HEK293 (cell line): Measurements from ENCODE around the gene PDE12.

Source experiments
- CTCF ChIA-PET: fragments of 350-600 bp; formaldehyde crosslinking; extraction: SDS; loops from one replicate; lab custom pipeline; 2021; ENCODE audit warnings: antibody characterized with exemption; lab: Yijun Ruan, JAX
- POLR2A ChIA-PET: fragments of 300-600 bp; formaldehyde crosslinking; extraction: SDS; loops from one replicate; lab custom pipeline; 2020; ENCODE audit warnings: antibody characterized with exemption, inconsistent platforms; lab: Yijun Ruan, JAX
- H3K27ac ChIP-seq: fragments of 200-500 bp; sonication (Bioruptor generic); 2 replicates; pipeline ENCODE4 v1.5.1; 2014; ENCODE audit warnings: low read depth, low read length, control low read depth, inconsistent platforms; ENCODE audit errors: extremely low read depth
- H3K36me3 ChIP-seq, 2 experiments: fragments of 200-500 bp in 1 of 2; sonication (Bioruptor generic) in 1 of 2; 1 replicate in 1 of 2; 2 replicates in 1 of 2; pipeline ENCODE4 v1.5.1; 2014 to 2017; ENCODE audit warnings: inconsistent platforms in 2 of 2, low read length in 2 of 2; ENCODE audit not compliant: control insufficient read depth in 2 of 2, insufficient read depth in 1 of 2
- H3K4me1 ChIP-seq: fragments of 200-500 bp; sonication (Bioruptor generic); 2 replicates; pipeline ENCODE4 v1.5.1; 2014; ENCODE audit warnings: mild to moderate bottlenecking, low read length, inconsistent platforms; ENCODE audit not compliant: control insufficient read depth, insufficient read depth
- H3K4me3 ChIP-seq: 2 replicates; pipeline ENCODE4 v1.5.1; 2011; ENCODE audit warnings: low read depth, mild to moderate bottlenecking, control low read depth, low read length, moderate library complexity
- H3K9me3 ChIP-seq: fragments of 200-500 bp; sonication (Bioruptor generic); 2 replicates; pipeline ENCODE4 v1.5.1; 2014; ENCODE audit warnings: low read depth, low read length, inconsistent platforms; ENCODE audit not compliant: control insufficient read depth, insufficient read depth
- HOXA7 ChIP-seq: sonication (generic); formaldehyde crosslinking; IDR thresholded peaks from 2 replicates; pipeline ENCODE4 v1.8.1; 2022; ENCODE audit warnings: missing genetic modification reagents, borderline replicate concordance
- HOXD13 ChIP-seq: sonication (generic); formaldehyde crosslinking; IDR thresholded peaks from 2 replicates; pipeline ENCODE4 v1.8.0; 2022; ENCODE audit warnings: missing genetic modification reagents, borderline replicate concordance
- KLF1 ChIP-seq: fragments of 450-650 bp; formaldehyde crosslinking; IDR thresholded peaks from 2 replicates; pipeline ENCODE4 v1.5.1; 2016; ENCODE audit warnings: missing biosample characterization, missing genetic modification characterization
- KLF10 ChIP-seq: fragments of 450-650 bp; IDR thresholded peaks from 2 replicates; pipeline ENCODE4 v1.5.1; 2018; ENCODE audit warnings: missing biosample characterization, mild to moderate bottlenecking, missing genetic modification characterization
- KLF7 ChIP-seq: fragments of 450-650 bp; formaldehyde crosslinking; IDR thresholded peaks from 2 replicates; pipeline ENCODE4 v1.5.1; 2016; ENCODE audit warnings: missing biosample characterization, missing genetic modification characterization, borderline replicate concordance
- MZF1 ChIP-seq: fragments of 450-650 bp; formaldehyde crosslinking; IDR thresholded peaks from 2 replicates; pipeline ENCODE4 v1.5.1; 2017; ENCODE audit warnings: missing biosample characterization, missing genetic modification characterization, borderline replicate concordance
- ZBTB48 ChIP-seq: fragments of 450-650 bp; formaldehyde crosslinking; IDR thresholded peaks from 2 replicates; pipeline ENCODE4 v1.5.1; 2016; ENCODE audit warnings: missing biosample characterization, missing genetic modification characterization
- ZBTB8A ChIP-seq: fragments of 450-650 bp; formaldehyde crosslinking; IDR thresholded peaks from 2 replicates; pipeline ENCODE4 v1.5.1; 2016; ENCODE audit warnings: missing biosample characterization, missing genetic modification characterization
- ZFHX2 ChIP-seq: fragments of 450-650 bp; formaldehyde crosslinking; conservative IDR thresholded peaks from 2 replicates; pipeline ENCODE4 v1.5.1; 2016; ENCODE audit warnings: missing biosample characterization, missing genetic modification characterization
- ZIC2 ChIP-seq: fragments of 450-650 bp; formaldehyde crosslinking; IDR thresholded peaks from 2 replicates; pipeline ENCODE4 v1.5.1; 2016; ENCODE audit warnings: missing biosample characterization, missing genetic modification characterization
- ZNF10 ChIP-seq: fragments of 450-650 bp; formaldehyde crosslinking; IDR thresholded peaks from 2 replicates; pipeline ENCODE4 v1.5.1; 2017; ENCODE audit warnings: missing biosample characterization, missing genetic modification characterization
- ZNF16 ChIP-seq: fragments of 450-650 bp; formaldehyde crosslinking; IDR thresholded peaks from 2 replicates; pipeline ENCODE4 v1.5.1; 2016; ENCODE audit warnings: low read depth, missing biosample characterization, missing genetic modification characterization
- ZNF19 ChIP-seq: fragments of 450-650 bp; formaldehyde crosslinking; IDR thresholded peaks from 2 replicates; pipeline ENCODE4; 2016; ENCODE audit warnings: missing biosample characterization, missing genetic modification characterization, low read depth
- ZNF23 ChIP-seq: fragments of 450-650 bp; formaldehyde crosslinking; IDR thresholded peaks from 2 replicates; pipeline ENCODE4 v1.5.1; 2016; ENCODE audit warnings: missing biosample characterization, missing genetic modification characterization, borderline replicate concordance
- ZNF335 ChIP-seq: fragments of 450-650 bp; formaldehyde crosslinking; conservative IDR thresholded peaks from 2 replicates; pipeline ENCODE4 v1.5.1; 2016; ENCODE audit warnings: missing biosample characterization, missing genetic modification characterization
- ZNF37A ChIP-seq: fragments of 450-650 bp; IDR thresholded peaks from 2 replicates; pipeline ENCODE4 v1.5.1; 2018; ENCODE audit warnings: missing biosample characterization, missing genetic modification characterization
- ZNF530 ChIP-seq: fragments of 450-650 bp; formaldehyde crosslinking; IDR thresholded peaks from 2 replicates; pipeline ENCODE4 v1.5.1; 2016; ENCODE audit warnings: low read depth, missing biosample characterization, missing genetic modification characterization
- ZNF664 ChIP-seq: fragments of 450-650 bp; formaldehyde crosslinking; IDR thresholded peaks from 2 replicates; pipeline ENCODE4 v1.5.1; 2016; ENCODE audit warnings: missing biosample characterization, missing genetic modification characterization
- TF ChIP-seq, protein P1 (sequence below): fragments of 450-650 bp; formaldehyde crosslinking; IDR thresholded peaks from 2 replicates; pipeline ENCODE4 v1.5.1; 2016; ENCODE audit warnings: missing biosample characterization, missing genetic modification characterization
- TF ChIP-seq, protein P2 (sequence below): fragments of 450-650 bp; formaldehyde crosslinking; IDR thresholded peaks from 2 replicates; pipeline ENCODE4 v1.5.1; 2016; ENCODE audit warnings: missing biosample characterization, missing genetic modification characterization
- TF ChIP-seq, protein P3 (sequence below): fragments of 450-650 bp; formaldehyde crosslinking; IDR thresholded peaks from 2 replicates; pipeline ENCODE4 v1.5.1; 2016; ENCODE audit warnings: missing biosample characterization, missing genetic modification characterization
- TF ChIP-seq, protein P4 (sequence below): fragments of 450-650 bp; formaldehyde crosslinking; IDR thresholded peaks from 2 replicates; pipeline ENCODE4 v1.5.1; 2016; ENCODE audit warnings: missing biosample characterization, missing genetic modification characterization, borderline replicate concordance
- TF ChIP-seq, protein P5 (sequence below): fragments of 450-650 bp; formaldehyde crosslinking; IDR thresholded peaks from 2 replicates; pipeline ENCODE4 v1.5.1; 2016; ENCODE audit warnings: missing biosample characterization, missing genetic modification characterization

Gene PDE12

DNA sequence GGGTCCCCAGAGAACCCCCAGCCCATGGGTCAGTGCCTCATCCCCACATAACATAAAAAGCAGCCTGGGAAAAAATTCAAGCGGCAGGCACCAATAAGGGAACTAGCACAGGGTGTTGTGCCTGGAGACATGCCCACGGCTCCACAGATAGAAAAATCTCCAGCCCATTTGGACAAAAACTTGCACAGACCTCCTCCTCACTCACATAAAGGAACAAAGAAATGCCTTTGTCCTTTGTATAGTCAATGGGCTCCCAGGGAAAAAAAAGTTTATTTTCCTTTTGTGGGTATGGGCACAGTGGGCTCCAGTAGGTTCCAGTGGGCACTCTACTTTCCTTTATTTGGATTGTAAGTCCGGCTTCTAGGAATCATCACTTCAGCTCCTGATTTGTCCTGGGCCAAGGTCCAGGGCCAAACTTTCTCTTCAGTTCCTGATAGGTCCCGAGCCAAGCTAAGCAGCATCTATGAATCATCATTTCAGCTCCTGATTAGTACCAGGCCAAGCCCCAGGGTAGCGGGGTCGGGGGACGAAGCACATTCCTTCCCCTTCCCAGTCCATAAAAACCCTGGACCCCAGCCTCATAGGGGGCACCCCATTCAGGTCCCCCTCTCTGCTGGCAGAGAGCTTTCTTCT, 10.3 kb upstream of the PDE12 start:
- TF ChIP-seq ZNF664 (no peak), KLF7 (tag by site-specific recombination) (no peak), ZNF335 (tag by site-specific recombination) (no peak), ZIC2 (no peak), ZNF23 (tag by site-specific recombination) (no peak), ZNF16 (no peak), ZBTB48 (tag by site-specific recombination) (no peak), HOXA7 (CRISPR knock-in tag) (no peak), ZNF37A (tag by site-specific recombination) (no peak), HOXD13 (no peak), ZFHX2 (tag by site-specific recombination) (no peak)
- TF ChIP-seq, protein P1, sequence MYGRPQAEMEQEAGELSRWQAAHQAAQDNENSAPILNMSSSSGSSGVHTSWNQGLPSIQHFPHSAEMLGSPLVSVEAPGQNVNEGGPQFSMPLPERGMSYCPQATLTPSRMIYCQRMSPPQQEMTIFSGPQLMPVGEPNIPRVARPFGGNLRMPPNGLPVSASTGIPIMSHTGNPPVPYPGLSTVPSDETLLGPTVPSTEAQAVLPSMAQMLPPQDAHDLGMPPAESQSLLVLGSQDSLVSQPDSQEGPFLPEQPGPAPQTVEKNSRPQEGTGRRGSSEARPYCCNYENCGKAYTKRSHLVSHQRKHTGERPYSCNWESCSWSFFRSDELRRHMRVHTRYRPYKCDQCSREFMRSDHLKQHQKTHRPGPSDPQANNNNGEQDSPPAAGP (tag by site-specific recombination) = no peak
- TF ChIP-seq, protein P2, sequence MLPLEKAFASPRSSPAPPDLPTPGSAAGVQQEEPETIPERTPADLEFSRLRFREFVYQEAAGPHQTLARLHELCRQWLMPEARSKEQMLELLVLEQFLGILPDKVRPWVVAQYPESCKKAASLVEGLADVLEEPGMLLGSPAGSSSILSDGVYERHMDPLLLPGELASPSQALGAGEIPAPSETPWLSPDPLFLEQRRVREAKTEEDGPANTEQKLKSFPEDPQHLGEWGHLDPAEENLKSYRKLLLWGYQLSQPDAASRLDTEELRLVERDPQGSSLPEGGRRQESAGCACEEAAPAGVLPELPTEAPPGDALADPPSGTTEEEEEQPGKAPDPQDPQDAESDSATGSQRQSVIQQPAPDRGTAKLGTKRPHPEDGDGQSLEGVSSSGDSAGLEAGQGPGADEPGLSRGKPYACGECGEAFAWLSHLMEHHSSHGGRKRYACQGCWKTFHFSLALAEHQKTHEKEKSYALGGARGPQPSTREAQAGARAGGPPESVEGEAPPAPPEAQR = no peak
- TF ChIP-seq, protein P3, sequence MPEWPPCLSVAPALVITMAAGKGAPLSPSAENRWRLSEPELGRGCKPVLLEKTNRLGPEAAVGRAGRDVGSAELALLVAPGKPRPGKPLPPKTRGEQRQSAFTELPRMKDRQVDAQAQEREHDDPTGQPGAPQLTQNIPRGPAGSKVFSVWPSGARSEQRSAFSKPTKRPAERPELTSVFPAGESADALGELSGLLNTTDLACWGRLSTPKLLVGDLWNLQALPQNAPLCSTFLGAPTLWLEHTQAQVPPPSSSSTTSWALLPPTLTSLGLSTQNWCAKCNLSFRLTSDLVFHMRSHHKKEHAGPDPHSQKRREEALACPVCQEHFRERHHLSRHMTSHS (tag by site-specific recombination) = no peak
- Histone ChIP-seq H3K9me3 (no peaks in the 10 kb centered on the region), H3K4me3 (no peak overlapping the region), H3K27ac (no peak overlapping the region), H3K4me1 (peaks cover 3% of the 10 kb centered on the region; the same call in 1 of the 2 replicates), H3K36me3 (no peaks in the 10 kb centered on the region; a peak in 1 of 3 replicates)
- CTCF ChIA-PET = no interaction called here
- POLR2A ChIA-PET = no interaction called here

DNA sequence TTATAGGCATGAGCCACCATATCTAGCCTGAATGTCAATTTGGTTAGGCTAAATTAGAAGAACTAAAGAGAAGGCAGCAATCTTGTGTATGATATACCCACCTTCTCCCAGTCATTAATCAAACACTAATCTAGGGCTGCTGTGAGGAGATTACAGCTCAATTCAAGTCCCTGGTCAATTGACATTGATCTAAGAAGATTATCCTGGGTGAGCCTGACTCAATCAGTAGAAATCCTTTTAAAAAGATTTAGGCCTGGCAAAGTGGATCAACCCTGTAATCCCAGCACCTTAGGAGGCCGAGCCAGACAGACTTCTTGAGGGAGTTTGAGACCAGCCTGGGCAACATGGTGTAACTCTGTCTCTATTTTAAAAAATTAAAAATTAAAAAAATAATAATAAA, 9.5 kb upstream of the PDE12 start:
- ChIA-PET CTCF (no interaction called here), POLR2A (no interaction called here)
- Histone ChIP-seq H3K9me3 (no peaks in the 10 kb centered on the region), H3K36me3 (no peaks in the 10 kb centered on the region; a peak in 1 of 3 replicates), H3K27ac (no peak overlapping the region), H3K4me3 (no peak overlapping the region), H3K4me1 (peaks cover 3% of the 10 kb centered on the region; the same call in 1 of the 2 replicates)
- TF ChIP-seq ZNF16 (no peak), ZNF10 (tag by site-specific recombination) (peak; percentile 35; the same call in 1 of the 2 replicates), ZNF19 (no peak)

DNA sequence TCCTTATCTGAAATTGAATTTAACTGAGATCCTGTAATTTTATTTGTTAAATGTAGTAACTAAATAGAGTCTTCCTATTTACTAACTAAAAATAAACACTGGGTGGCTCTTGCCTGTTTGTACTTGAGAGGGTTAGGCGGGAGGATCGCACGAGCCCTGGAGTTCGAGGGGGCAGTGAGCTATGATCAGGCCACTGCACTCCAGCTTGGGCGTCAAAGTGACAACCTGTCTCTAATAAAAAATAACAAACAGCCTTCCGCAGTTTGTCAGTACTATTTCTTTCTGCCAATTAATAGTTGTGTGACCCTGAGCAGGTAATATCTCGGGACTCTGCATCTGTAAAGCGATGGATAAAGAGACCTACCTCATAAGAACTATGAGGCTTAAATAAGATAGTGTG, 768 bp upstream of the PDE12 start:
- Histone ChIP-seq H3K4me1 (no peaks in the 10 kb centered on the region), H3K36me3 (peaks cover 3 to 29% of the 10 kb centered on the region in 2 experiments; a peak in 1 of 3 replicates), H3K27ac (peak overlapping the region; percentile 61; the same call in 1 of the 2 replicates), H3K9me3 (no peaks in the 10 kb centered on the region), H3K4me3 (peak overlapping the region; percentile 96)
- CTCF ChIA-PET = no interaction called here
- POLR2A ChIA-PET = interaction anchor here (0.5 to 2.3 kb wide), 4 partner anchors 11 to 361 kb away, joined by 4 to 11 read pairs (median 4); partner anchors contain the start of genes ARF4 and DNAH12
- TF ChIP-seq, protein P4, sequence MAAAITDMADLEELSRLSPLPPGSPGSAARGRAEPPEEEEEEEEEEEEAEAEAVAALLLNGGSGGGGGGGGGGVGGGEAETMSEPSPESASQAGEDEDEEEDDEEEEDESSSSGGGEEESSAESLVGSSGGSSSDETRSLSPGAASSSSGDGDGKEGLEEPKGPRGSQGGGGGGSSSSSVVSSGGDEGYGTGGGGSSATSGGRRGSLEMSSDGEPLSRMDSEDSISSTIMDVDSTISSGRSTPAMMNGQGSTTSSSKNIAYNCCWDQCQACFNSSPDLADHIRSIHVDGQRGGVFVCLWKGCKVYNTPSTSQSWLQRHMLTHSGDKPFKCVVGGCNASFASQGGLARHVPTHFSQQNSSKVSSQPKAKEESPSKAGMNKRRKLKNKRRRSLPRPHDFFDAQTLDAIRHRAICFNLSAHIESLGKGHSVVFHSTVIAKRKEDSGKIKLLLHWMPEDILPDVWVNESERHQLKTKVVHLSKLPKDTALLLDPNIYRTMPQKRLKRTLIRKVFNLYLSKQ (tag by site-specific recombination) = no peak
- TF ChIP-seq KLF1 (tag by site-specific recombination) (no peak), MZF1 (tag by site-specific recombination) (no peak), KLF10 (no peak), ZNF530 (tag by site-specific recombination) (no peak), ZBTB8A (tag by site-specific recombination) (no peak)
- TF ChIP-seq, protein P1 (tag by site-specific recombination) = no peak
- TF ChIP-seq, protein P5, sequence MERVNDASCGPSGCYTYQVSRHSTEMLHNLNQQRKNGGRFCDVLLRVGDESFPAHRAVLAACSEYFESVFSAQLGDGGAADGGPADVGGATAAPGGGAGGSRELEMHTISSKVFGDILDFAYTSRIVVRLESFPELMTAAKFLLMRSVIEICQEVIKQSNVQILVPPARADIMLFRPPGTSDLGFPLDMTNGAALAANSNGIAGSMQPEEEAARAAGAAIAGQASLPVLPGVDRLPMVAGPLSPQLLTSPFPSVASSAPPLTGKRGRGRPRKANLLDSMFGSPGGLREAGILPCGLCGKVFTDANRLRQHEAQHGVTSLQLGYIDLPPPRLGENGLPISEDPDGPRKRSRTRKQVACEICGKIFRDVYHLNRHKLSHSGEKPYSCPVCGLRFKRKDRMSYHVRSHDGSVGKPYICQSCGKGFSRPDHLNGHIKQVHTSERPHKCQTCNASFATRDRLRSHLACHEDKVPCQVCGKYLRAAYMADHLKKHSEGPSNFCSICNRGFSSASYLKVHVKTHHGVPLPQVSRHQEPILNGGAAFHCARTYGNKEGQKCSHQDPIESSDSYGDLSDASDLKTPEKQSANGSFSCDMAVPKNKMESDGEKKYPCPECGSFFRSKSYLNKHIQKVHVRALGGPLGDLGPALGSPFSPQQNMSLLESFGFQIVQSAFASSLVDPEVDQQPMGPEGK (tag by site-specific recombination) = no peak
